ENCODE data around the gene HSPB7. TPM values are rescaled to one million over a fixed set of nuclear protein-coding genes. Genes with fewer than 3 reads are reported as not detected.
"Not testable (repeated sequence)": the region's sequence is repeated elsewhere in the genome, so short reads cannot be mapped to it uniquely, and the experiment has no call there.

Gene HSPB7
- total RNA-seq, 1 experiment from 2014 or later = not detected

- no peak for DNase-seq (ENCODE audit: low spot score)
Observed at GRCh38 chr1:16007671-16008341, 10.0 kb downstream of the HSPB7 start.

- no peak for DNase-seq (ENCODE audit: low spot score)
Observed at GRCh38 chr1:16006552-16007485, 11.0 kb downstream of the HSPB7 start.

GRCh38 chr1:16006010-16006409 is 11.8 kb downstream of the HSPB7 start:
- no peak for DNase-seq (ENCODE audit: low spot score)

- DNase-seq (ENCODE audit: low spot score) = no peak
Observed at GRCh38 chr1:16005597-16005996, 12.2 kb downstream of the HSPB7 start.

GRCh38 chr1:16001274-16001673 is 16.6 kb downstream of the HSPB7 start:
- DNase-seq (ENCODE audit: low spot score) = not testable (repeated sequence)

- no peak for DNase-seq (ENCODE audit: low spot score)
Observed at GRCh38 chr1:15998929-15999328, 18.9 kb downstream of the HSPB7 start.

GRCh38 chr1:15997637-15998280 is 20.1 kb downstream of the HSPB7 start:
- no peak for DNase-seq (ENCODE audit: low spot score)

GRCh38 chr1:15997076-15997585 is 20.7 kb downstream of the HSPB7 start:
- DNase-seq (ENCODE audit: low spot score) = no peak

GRCh38 chr1:15994590-15995351 is 23.1 kb downstream of the HSPB7 start:
- DNase-seq (ENCODE audit: low spot score) = peak; percentile 64

- no peak for DNase-seq (ENCODE audit: low spot score)
Observed at GRCh38 chr1:15994081-15994480, 23.8 kb downstream of the HSPB7 start.

GRCh38 chr1:15993666-15994065 is 24.2 kb downstream of the HSPB7 start:
- no peak for DNase-seq (ENCODE audit: low spot score)

- no peak for DNase-seq (ENCODE audit: low spot score)
Observed at GRCh38 chr1:15992582-15993500, 25.0 kb downstream of the HSPB7 start.

- no peak for DNase-seq (ENCODE audit: low spot score)
Observed at GRCh38 chr1:15992187-15992553, 25.7 kb downstream of the HSPB7 start.

GRCh38 chr1:15991427-15992186 is 26.2 kb downstream of the HSPB7 start:
- no peak for DNase-seq (ENCODE audit: low spot score)

GRCh38 chr1:15989776-15990175 is 28.1 kb downstream of the HSPB7 start:
- DNase-seq (ENCODE audit: low spot score) = no peak

GRCh38 chr1:15988856-15989736 is 28.7 kb downstream of the HSPB7 start:
- DNase-seq (ENCODE audit: low spot score) = no peak

GRCh38 chr1:15985611-15986297 is 32.1 kb downstream of the HSPB7 start:
- peak; percentile 22 for DNase-seq (ENCODE audit: low spot score)

GRCh38 chr1:15983275-15983674 is 34.6 kb downstream of the HSPB7 start:
- no peak for DNase-seq (ENCODE audit: low spot score)

Measured in HT-29 (cell line).